Gastroesophageal sphincter (tissue), 4 donors: ENCODE data around the gene TPMT. TPM values are rescaled to one million over a fixed set of nuclear protein-coding genes. Genes with fewer than 3 reads are reported as not detected.

ENCODE experiments used
- ATAC-seq: fragments of 150-250 bp; one replicate; pipeline ENCODE4 v1.9.1; 2016; ENCODE audit warnings: mild to moderate bottlenecking, moderate library complexity
- H3K27ac ChIP-seq, 4 donors: fragments of 200-600 bp; sonication (generic) in 3 of 4; 1 replicate in 3 of 4; 2 replicates in 1 of 4; pipeline ENCODE4 v1.5.1; 2016 to 2019
- H3K27me3 ChIP-seq: fragments of 200-600 bp; sonication (generic); one replicate; pipeline ENCODE4 v1.5.1; 2019
- H3K36me3 ChIP-seq, 2 donors: fragments of 200-600 bp; sonication (generic); one replicate each; pipeline ENCODE4 v1.5.1; 2019; ENCODE audit warnings: control low read depth in 1 of 2
- H3K4me1 ChIP-seq, 3 donors: fragments of 200-600 bp; sonication (generic); 1 replicate in 2 of 3; 2 replicates in 1 of 3; pipeline ENCODE4 v1.5.1; 2016 to 2019; ENCODE audit warnings: control low read depth in 2 of 3
- H3K4me3 ChIP-seq, 2 donors: fragments of 200-600 bp; sonication (generic); one replicate each; pipeline ENCODE4 v1.5.1; 2019; ENCODE audit warnings: mild to moderate bottlenecking in 1 of 2, moderate library complexity in 1 of 2
- H3K9me3 ChIP-seq, 3 donors: fragments of 200-600 bp; sonication (generic); one replicate each; pipeline ENCODE4 v1.5.1; 2017 to 2019; ENCODE audit warnings: control low read depth in 2 of 3
- EP300 ChIP-seq: sonication (generic); formaldehyde crosslinking; IDR thresholded peaks from one replicate; pipeline ENCODE4 v1.6.1; 2017; ENCODE audit warnings: antibody characterized with exemption, mild to moderate bottlenecking
- POLR2A ChIP-seq, 2 donors: fragments of 450-650 bp; IDR thresholded peaks; one replicate each; pipeline ENCODE4 v1.6.1; 2017; ENCODE audit warnings: antibody characterized with exemption in 2 of 2, mild to moderate bottlenecking in 2 of 2, moderate library complexity in 1 of 2
- POLR2AphosphoS5 ChIP-seq: sonication (generic); formaldehyde crosslinking; IDR thresholded peaks from one replicate; pipeline ENCODE4 v1.6.1; 2017; ENCODE audit warnings: antibody characterized with exemption
- WGBS, 2 donors: methylation state at CpG; one replicate each; pipeline ENCODE4 v1.1.5; 2018; ENCODE audit warnings: low coverage in 1 of 2; 5-methylcytosine and 5-hydroxymethylcytosine counted together
- total RNA-seq, 4 donors: library from RNA; depleted of rRNA; stranded (reverse); fragments of >200 nt; gene quantifications; one replicate each; pipeline ENCODE4 v1.1.0, GENCODE V29; 2016
- TF ChIP-seq, protein P1 (sequence below), 4 experiments: fragments of 200-600 bp in 2 of 4; fragments of 450-650 bp in 2 of 4; sonication (generic) in 1 of 4; IDR thresholded peaks; one replicate each; pipeline ENCODE4 v1.5.1; 2017 to 2019; ENCODE audit warnings: antibody characterized with exemption in 4 of 4, mild to moderate bottlenecking in 2 of 4, moderate library complexity in 2 of 4

The TPMT gene
- total RNA-seq, 4 donors from 2014 or later = 5.7 to 8.9 (median 7.2) TPM

DNA sequence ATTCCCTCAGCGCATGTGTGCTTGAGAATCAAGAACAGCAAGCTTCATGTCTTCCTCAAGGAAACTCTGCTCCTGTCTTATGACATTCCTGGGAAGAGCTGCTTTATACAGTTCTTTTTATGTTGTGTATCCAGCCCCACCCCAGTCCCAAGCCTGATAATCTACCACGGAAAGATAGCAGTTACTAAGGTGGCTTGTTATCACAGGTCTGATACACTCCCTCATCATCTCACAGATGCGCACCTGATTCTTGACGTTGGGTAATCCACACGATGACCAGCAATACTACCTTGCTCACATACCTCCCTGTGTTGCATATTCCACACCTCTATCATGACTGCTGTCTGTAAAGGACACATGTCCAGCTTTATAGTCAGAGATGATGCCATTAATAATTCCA is 35.6 kb downstream of the TPMT start:
- no peak for TF ChIP-seq EP300
- TF ChIP-seq POLR2AphosphoS5 = no peak
- no peak for TF ChIP-seq POLR2A (IDR thresholded peaks at IDR 0.05)
- Histone ChIP-seq H3K9me3 (no peaks in the 10 kb centered on the region), H3K27me3 (no peaks in the 10 kb centered on the region), H3K36me3 (no peaks in the 10 kb centered on the region), H3K4me3 (no peak overlapping the region), H3K4me1 (peaks cover 0 to 19% (median 4%) of the 10 kb centered on the region in 3 donors), H3K27ac (no peak overlapping the region)
- WGBS, 2 donors = 40 to 87% methylated on average over 1 to 5 of the region's 5 CpGs
- no peak for ATAC-seq

DNA sequence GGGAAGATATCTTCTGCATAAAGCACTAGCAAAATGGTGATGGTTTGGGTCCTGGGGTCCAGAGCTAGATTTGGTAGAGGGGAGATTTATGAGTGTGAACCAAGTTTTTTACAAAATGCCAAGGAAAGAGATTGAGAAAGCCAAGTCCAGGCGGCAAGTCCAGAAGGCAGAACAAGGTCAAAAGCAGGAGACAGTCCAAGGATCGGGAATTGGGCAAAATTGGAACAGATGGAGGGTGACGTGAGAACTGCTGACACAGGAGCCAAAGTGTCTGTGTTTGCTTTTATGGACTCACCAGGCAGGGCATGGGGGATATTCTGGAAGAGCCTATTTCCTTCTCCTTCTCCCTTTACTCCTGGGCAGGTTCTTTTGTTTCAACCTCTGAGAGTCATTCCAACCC is 36.5 kb downstream of the TPMT start:
- Histone ChIP-seq H3K4me3 (no peak overlapping the region), H3K27me3 (no peaks in the 10 kb centered on the region), H3K27ac (no peak overlapping the region), H3K9me3 (no peaks in the 10 kb centered on the region), H3K36me3 (no peaks in the 10 kb centered on the region), H3K4me1 (peaks cover 0 to 19% (median 4%) of the 10 kb centered on the region in 3 donors)
- 75 to 80% methylated on average over 1 to 3 of the region's 3 CpGs for WGBS, 2 donors
- no peak for ATAC-seq
- TF ChIP-seq POLR2A (IDR thresholded peaks at IDR 0.05) (no peak), EP300 (no peak), POLR2AphosphoS5 (no peak)
- TF ChIP-seq, protein P1, sequence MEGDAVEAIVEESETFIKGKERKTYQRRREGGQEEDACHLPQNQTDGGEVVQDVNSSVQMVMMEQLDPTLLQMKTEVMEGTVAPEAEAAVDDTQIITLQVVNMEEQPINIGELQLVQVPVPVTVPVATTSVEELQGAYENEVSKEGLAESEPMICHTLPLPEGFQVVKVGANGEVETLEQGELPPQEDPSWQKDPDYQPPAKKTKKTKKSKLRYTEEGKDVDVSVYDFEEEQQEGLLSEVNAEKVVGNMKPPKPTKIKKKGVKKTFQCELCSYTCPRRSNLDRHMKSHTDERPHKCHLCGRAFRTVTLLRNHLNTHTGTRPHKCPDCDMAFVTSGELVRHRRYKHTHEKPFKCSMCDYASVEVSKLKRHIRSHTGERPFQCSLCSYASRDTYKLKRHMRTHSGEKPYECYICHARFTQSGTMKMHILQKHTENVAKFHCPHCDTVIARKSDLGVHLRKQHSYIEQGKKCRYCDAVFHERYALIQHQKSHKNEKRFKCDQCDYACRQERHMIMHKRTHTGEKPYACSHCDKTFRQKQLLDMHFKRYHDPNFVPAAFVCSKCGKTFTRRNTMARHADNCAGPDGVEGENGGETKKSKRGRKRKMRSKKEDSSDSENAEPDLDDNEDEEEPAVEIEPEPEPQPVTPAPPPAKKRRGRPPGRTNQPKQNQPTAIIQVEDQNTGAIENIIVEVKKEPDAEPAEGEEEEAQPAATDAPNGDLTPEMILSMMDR (IDR thresholded peaks at IDR 0.05) = no peak

DNA sequence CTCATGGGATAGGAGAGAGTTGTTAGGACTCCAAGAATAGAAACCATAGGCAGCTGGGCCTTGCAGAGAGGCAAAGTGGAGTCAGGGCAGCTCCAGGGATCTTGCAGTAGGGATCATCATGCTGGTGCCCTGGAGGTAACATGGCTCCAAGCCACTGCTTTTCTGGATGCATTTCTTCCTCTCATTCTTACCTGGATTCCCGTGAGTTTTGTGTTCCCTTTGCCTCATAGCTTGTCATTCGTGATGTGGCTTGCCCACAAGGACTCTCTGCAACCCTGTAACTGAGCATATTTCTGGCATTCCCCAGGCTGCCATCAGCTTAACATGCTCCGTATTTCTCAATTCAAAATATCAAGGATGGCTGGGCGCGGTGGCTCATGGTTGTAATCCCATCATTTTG is 37.7 kb downstream of the TPMT start:
- 86% methylated on average over 1 of the region's 5 CpGs; no CpG with 5 or more reads in 1 of the 2 donors for WGBS, 2 donors
- no peak for ATAC-seq
- no peaks in the 10 kb centered on the region for H3K27me3 ChIP-seq
- H3K9me3 ChIP-seq = no peaks in the 10 kb centered on the region
- H3K4me3 ChIP-seq = no peak overlapping the region
- H3K4me1 ChIP-seq = peaks cover 0 to 8% (median 2%) of the 10 kb centered on the region in 3 donors
- H3K36me3 ChIP-seq = no peaks in the 10 kb centered on the region
- no peak overlapping the region for H3K27ac ChIP-seq
- TF ChIP-seq POLR2AphosphoS5 (no peak), EP300 (no peak), POLR2A (IDR thresholded peaks at IDR 0.05) (no peak)
- TF ChIP-seq, protein P1 (IDR thresholded peaks at IDR 0.05) = no peak

DNA sequence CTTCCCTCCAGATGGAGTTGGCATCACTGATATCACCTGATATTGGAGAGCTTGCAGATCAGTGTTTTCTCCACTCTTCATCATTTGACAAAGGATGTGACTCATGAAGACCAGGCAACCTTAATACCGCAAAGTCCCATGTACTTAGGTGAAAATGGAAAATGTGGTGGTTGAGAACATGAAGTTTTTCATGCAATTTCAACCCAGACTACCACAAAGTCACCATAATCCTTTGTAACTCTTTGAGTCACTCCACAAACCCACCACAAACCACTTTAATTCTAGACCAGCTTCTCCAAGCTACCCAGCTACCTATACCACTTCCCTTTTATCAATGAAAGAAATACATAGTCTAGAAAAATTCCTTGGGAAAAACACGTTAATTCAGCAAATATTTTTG is 39.5 kb downstream of the TPMT start:
- Histone ChIP-seq H3K36me3 (no peaks in the 10 kb centered on the region), H3K4me1 (no peaks in the 10 kb centered on the region), H3K27me3 (no peaks in the 10 kb centered on the region), H3K9me3 (no peaks in the 10 kb centered on the region), H3K4me3 (no peak overlapping the region), H3K27ac (no peak overlapping the region)
- WGBS, 2 donors = 89 to 93% methylated on average over 2 of the region's 2 CpGs
- no peak for TF ChIP-seq POLR2A (IDR thresholded peaks at IDR 0.05)
- no peak for ATAC-seq

DNA sequence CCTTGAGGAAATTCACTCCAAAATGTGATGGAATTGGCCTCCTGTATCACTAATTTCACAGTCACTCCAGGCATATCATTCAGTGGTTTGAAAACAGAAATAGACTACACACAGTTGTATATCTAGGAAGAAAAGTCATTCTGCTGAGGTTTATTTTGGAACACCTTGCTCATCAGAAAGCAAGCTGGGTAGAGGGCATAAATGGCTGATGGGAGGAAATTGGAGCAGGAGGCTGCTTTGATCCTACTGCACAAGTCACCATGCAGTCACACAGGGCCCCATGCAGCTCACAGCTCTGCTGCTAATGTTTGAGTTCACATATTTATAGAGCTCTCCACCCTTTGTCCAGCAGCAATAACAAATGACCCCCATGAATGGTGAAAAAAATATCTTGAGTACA is 44.7 kb downstream of the TPMT start:
- no peak overlapping the region for H3K27ac ChIP-seq
- H3K4me1 ChIP-seq = no peaks in the 10 kb centered on the region
- no peak for ATAC-seq
- no peaks in the 10 kb centered on the region for H3K27me3 ChIP-seq
- peaks cover 0 to 6% (median 0%) of the 10 kb centered on the region in 3 donors for H3K9me3 ChIP-seq
- TF ChIP-seq POLR2A (IDR thresholded peaks at IDR 0.05) (no peak), EP300 (no peak), POLR2AphosphoS5 (no peak)
- TF ChIP-seq, protein P1 (IDR thresholded peaks at IDR 0.05) = no peak
- H3K4me3 ChIP-seq = no peak overlapping the region
- no peaks in the 10 kb centered on the region for H3K36me3 ChIP-seq

DNA sequence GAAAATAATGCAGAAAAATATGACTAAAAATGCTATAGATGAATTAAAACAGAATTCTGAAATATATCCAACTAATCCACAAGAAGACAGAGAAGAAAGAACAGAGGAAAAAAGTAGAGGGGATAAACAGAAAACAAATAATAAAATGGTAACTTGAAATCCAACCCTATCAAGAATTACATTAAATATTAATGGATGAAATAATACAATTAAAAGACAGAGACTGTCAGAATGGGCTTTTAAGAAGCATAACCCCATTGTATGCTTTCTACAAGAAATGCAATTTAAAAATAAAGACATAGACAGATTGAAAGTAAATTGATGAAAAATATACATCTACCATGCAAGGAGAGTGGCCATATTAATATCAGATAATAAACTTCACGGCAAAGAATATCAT is 47.8 kb downstream of the TPMT start:
- no peak for ATAC-seq

More for the DNA sequence above, 47.8 kb downstream of the TPMT start:
- Histone ChIP-seq H3K4me3 (no peak overlapping the region), H3K36me3 (no peaks in the 10 kb centered on the region), H3K9me3 (peaks cover 0 to 6% (median 0%) of the 10 kb centered on the region in 3 donors), H3K27me3 (no peaks in the 10 kb centered on the region), H3K4me1 (no peaks in the 10 kb centered on the region), H3K27ac (no peak overlapping the region)
- TF ChIP-seq EP300 (no peak), POLR2A (IDR thresholded peaks at IDR 0.05) (no peak), POLR2AphosphoS5 (no peak)
- TF ChIP-seq, protein P1 (IDR thresholded peaks at IDR 0.05) = no peak
- WGBS, 2 donors = 71 to 100% methylated on average over 1 of the region's 1 CpG
